ENCODE measurements around the gene NKX2-3. TPM values are rescaled to one million over a fixed set of nuclear protein-coding genes. Genes with fewer than 3 reads are reported as not detected.

NKX2-3 gene
- total and polyA plus RNA-seq, 4 donors, result not detected

DNA sequence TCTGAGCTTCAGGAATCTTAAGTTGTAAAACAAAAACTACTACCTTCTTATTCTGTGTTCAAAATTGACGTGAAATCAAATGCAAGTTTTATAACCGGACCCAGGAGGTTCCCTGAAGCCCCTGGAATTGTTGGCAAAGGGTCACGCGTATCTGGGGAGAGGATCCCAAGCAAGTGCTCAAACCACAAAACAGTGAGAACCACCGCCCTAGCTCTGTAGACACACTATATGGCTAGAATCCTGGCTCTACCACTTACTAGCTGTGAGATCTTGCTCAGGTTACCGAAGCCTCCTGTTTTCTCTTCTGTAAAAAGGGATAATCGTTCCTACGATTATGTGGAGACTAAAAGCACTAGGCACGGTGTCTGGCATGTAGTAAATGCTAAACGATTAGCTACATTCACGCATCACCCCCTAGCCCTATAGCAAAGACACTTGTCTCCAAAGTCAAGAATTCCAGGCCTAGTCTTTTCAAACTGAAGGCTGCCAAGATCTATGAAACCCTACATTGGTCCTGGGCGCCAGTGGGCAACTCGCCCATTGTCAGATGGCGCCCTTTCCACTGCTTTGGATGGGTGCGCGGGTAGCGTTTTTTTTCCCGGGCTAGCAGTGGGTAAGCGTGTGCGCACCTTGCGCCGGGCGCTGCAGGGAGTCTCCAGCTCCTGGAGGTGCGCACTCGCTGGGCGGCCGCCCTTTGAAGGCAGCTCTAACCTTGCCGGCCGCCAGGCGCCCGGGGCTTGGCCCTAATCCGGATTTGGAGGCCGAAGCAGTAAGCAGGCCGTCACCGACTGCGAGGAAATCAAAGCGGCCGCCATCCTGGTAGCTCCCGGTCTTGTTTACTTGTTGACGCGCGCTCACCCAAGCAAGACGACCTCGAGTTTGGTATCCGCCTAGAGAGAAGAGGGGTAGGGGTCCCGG is 11.6 kb upstream of the NKX2-3 start:
- H3K4me3 ChIP-seq, result no peak overlapping the region
- H3K27me3 ChIP-seq (ENCODE audit: control insufficient read depth in 3 of 3, insufficient read depth in 3 of 3, low read length in 2 of 3), result peaks cover 19 to 96% (median 79%) of the 10 kb centered on the region in 3 donors
- no peaks in the 10 kb centered on the region for H3K36me3 ChIP-seq (ENCODE audit: control insufficient read depth in 4 of 4, insufficient read depth in 4 of 4, low read length in 4 of 4)
- TF ChIP-seq CTCF (IDR thresholded peaks at IDR 0.05; ENCODE audit: control extremely low read depth, extremely low read depth), result no peak
- peaks cover 0 to 16% (median 0%) of the 10 kb centered on the region in 5 donors for H3K4me1 ChIP-seq (ENCODE audit: control insufficient read depth in 5 of 5, insufficient read depth in 5 of 5, low read length in 5 of 5)
- 38 to 62% methylated on average over 43 to 46 of the region's 46 CpGs for WGBS, 2 donors
- H3K27ac ChIP-seq (ENCODE audit: low read depth in 1 of 2, low read length in 1 of 2), result no peak overlapping the region
- no peak for ATAC-seq (ENCODE audit: insufficient read depth, low FRiP score)
- H3K9me3 ChIP-seq (ENCODE audit: control insufficient read depth in 4 of 4, insufficient read depth in 3 of 4, low read length in 3 of 4), result peaks cover 0 to 6% (median 0%) of the 10 kb centered on the region in 4 donors
- DNase-seq, result peak in 1 of 3 donors; percentile 4
- no peak overlapping the region for H3K9ac ChIP-seq (ENCODE audit: insufficient read depth in 1 of 2, low read length in 2 of 2)

- TF ChIP-seq CTCF (IDR thresholded peaks at IDR 0.05; ENCODE audit: control extremely low read depth, extremely low read depth), result no peak
- H3K36me3 ChIP-seq (ENCODE audit: control insufficient read depth in 4 of 4, insufficient read depth in 4 of 4, low read length in 4 of 4), result no peaks in the 10 kb centered on the region
- no peak overlapping the region for H3K4me3 ChIP-seq
- ATAC-seq (ENCODE audit: insufficient read depth, low FRiP score), result no peak
- H3K4me1 ChIP-seq (ENCODE audit: control insufficient read depth in 5 of 5, insufficient read depth in 5 of 5, low read length in 5 of 5), result peaks cover 0 to 16% (median 0%) of the 10 kb centered on the region in 5 donors
- H3K27ac ChIP-seq (ENCODE audit: low read depth in 1 of 2, low read length in 1 of 2), result no peak overlapping the region
- H3K9ac ChIP-seq (ENCODE audit: insufficient read depth in 1 of 2, low read length in 2 of 2), result no peak overlapping the region
- no peak for DNase-seq
- H3K27me3 ChIP-seq (ENCODE audit: control insufficient read depth in 3 of 3, insufficient read depth in 3 of 3, low read length in 2 of 3), result peaks cover 23 to 99% (median 88%) of the 10 kb centered on the region in 3 donors
- 35 to 66% methylated on average over 51 of the region's 51 CpGs for WGBS, 2 donors
- H3K9me3 ChIP-seq (ENCODE audit: control insufficient read depth in 4 of 4, insufficient read depth in 3 of 4, low read length in 3 of 4), result peaks cover 0 to 10% (median 0%) of the 10 kb centered on the region in 4 donors
These were observed 10.8 kb upstream of the NKX2-3 start for GRCh38 chr10:99521765-99522469.

GRCh38 chr10:99522470-99523250 is 10.1 kb upstream of the NKX2-3 start:
- H3K27ac ChIP-seq (ENCODE audit: low read depth in 1 of 2, low read length in 1 of 2), result no peak overlapping the region
- no peaks in the 10 kb centered on the region for H3K36me3 ChIP-seq (ENCODE audit: control insufficient read depth in 4 of 4, insufficient read depth in 4 of 4, low read length in 4 of 4)
- no peak overlapping the region for H3K4me3 ChIP-seq
- TF ChIP-seq CTCF (IDR thresholded peaks at IDR 0.05; ENCODE audit: control extremely low read depth, extremely low read depth), result no peak
- WGBS, 2 donors, result 20 to 43% methylated on average over 34 to 35 of the region's 35 CpGs
- peaks cover 29 to 99% (median 93%) of the 10 kb centered on the region in 3 donors for H3K27me3 ChIP-seq (ENCODE audit: control insufficient read depth in 3 of 3, insufficient read depth in 3 of 3, low read length in 2 of 3)
- peak in 1 of 3 donors; percentile 4 for DNase-seq
- H3K9me3 ChIP-seq (ENCODE audit: control insufficient read depth in 4 of 4, insufficient read depth in 3 of 4, low read length in 3 of 4), result peaks cover 0 to 17% (median 0%) of the 10 kb centered on the region in 4 donors
- H3K4me1 ChIP-seq (ENCODE audit: control insufficient read depth in 5 of 5, insufficient read depth in 5 of 5, low read length in 5 of 5), result peaks cover 0 to 16% (median 0%) of the 10 kb centered on the region in 5 donors
- no peak overlapping the region for H3K9ac ChIP-seq (ENCODE audit: insufficient read depth in 1 of 2, low read length in 2 of 2)
- no peak for ATAC-seq (ENCODE audit: insufficient read depth, low FRiP score)
